Measurements from ENCODE around the gene PCDH9. TPM values are rescaled to one million over a fixed set of nuclear protein-coding genes. Genes with fewer than 3 reads are reported as not detected.
A peak's percentile ranks its signal among the peaks of the same experiment; 100 is the strongest.

The PCDH9 gene
- total and polyA plus RNA-seq, 2 of the 4 experiments (the other 2 are of a cell fraction), result 2.2 to 10.2 TPM

- no peak for ATAC-seq (ENCODE audit: low read depth)
- peak overlapping the region; percentile 23; the same call in 1 of the 2 replicates for H3K18ac ChIP-seq (ENCODE audit: low read depth, low read length)
- no peaks in the 10 kb centered on the region for H3K9me1 ChIP-seq (ENCODE audit: insufficient read depth, low read length)
- no peak overlapping the region for H3K27ac ChIP-seq (ENCODE audit: insufficient read depth, low read length)
- no peak overlapping the region for H3K14ac ChIP-seq (replicated peaks; ENCODE audit: low read depth, low read length)
- WGBS, 2 experiments (ENCODE audit: extremely low coverage in 2 of 2, insufficient read length in 1 of 2), result no CpG with 5 or more reads among the region's 6 CpGs
- CTCF ChIA-PET, result no interaction called here
- H3K9me3 ChIP-seq (ENCODE audit: control insufficient read depth, insufficient read depth, low read length), result no peaks in the 10 kb centered on the region
- H2BK15ac ChIP-seq (ENCODE audit: low read depth, low read length), result no peak overlapping the region
- no peak overlapping the region for H3K23ac ChIP-seq (ENCODE audit: low read depth, low read length)
- no peak overlapping the region for H4K91ac ChIP-seq (ENCODE audit: insufficient read depth, low read depth, low read length)
- DNase-seq, result no peak
- POLR2A ChIA-PET (ENCODE audit: unreplicated experiment), result no interaction called here
- no peak overlapping the region for H2AK9ac ChIP-seq (replicated peaks; ENCODE audit: low read depth, low read length, poor library complexity)
- intact Hi-C loops (cut with micrococcal nuclease), result no loop called here
- no peak overlapping the region for H3K56ac ChIP-seq (ENCODE audit: extremely low read depth, insufficient read depth, low read length)
- 0 out of 2 replicates have a peak overlapping the region, but pooled peaks have one; percentile 29 for H3K4ac ChIP-seq (ENCODE audit: low read depth, low read length)
- in situ Hi-C loops (cut with MboI; ENCODE audit: low sequenced_read_pairs), result no loop called here
- H2AK5ac ChIP-seq (ENCODE audit: low read depth, low read length), result 0 out of 2 replicates have a peak overlapping the region, but pooled peaks have one; percentile 17
- H3K36me3 ChIP-seq (ENCODE audit: control insufficient read depth, insufficient read depth, low read length), result no peaks in the 10 kb centered on the region
- H3K4me2 ChIP-seq (ENCODE audit: low read depth, low read length), result no peak overlapping the region
- no peaks in the 10 kb centered on the region for H4K20me1 ChIP-seq (ENCODE audit: insufficient read depth, low read length)
- H2BK120ac ChIP-seq (ENCODE audit: low read depth, low read length), result no peak overlapping the region
- H2BK20ac ChIP-seq (ENCODE audit: low read depth, low read length), result no peak overlapping the region
- peak overlapping the region; percentile 92 for H2BK5ac ChIP-seq (ENCODE audit: low read depth, low read length, poor library complexity, severe bottlenecking)
- H3K27me3 ChIP-seq (ENCODE audit: control insufficient read depth, insufficient read depth, low read length), result no peaks in the 10 kb centered on the region
- H3K9ac ChIP-seq (ENCODE audit: low read depth, low read length), result no peak overlapping the region
- no peaks in the 10 kb centered on the region for H3K79me1 ChIP-seq (ENCODE audit: low read depth in 1 of 2, low read length in 2 of 2)
- TF ChIP-seq SMC3 (IDR thresholded peaks at IDR 0.05; ENCODE audit: low read depth, low read length) (no peak), CEBPB (IDR thresholded peaks at IDR 0.05; ENCODE audit: low read depth, low read length) (no peak), RCOR1 (IDR thresholded peaks at IDR 0.05; ENCODE audit: insufficient replicate concordance, low read length) (no peak), ELK1 (IDR thresholded peaks at IDR 0.05; ENCODE audit: borderline replicate concordance, low read depth, low read length) (no peak), RFX5 (IDR thresholded peaks at IDR 0.05; ENCODE audit: low read depth, low read length) (no peak), MAZ (IDR thresholded peaks at IDR 0.05; ENCODE audit: borderline replicate concordance, low read depth, low read length) (no peak), RAD21 (IDR thresholded peaks at IDR 0.05; ENCODE audit: low read length) (no peak), BHLHE40 (IDR thresholded peaks at IDR 0.05; ENCODE audit: low read depth, low read length) (no peak), CHD1 (IDR thresholded peaks at IDR 0.05; ENCODE audit: low read depth, low read length) (no peak), MAFK (IDR thresholded peaks at IDR 0.05; ENCODE audit: low read depth, low read length) (no peak), POLR2A (IDR thresholded peaks at IDR 0.05; ENCODE audit: low read depth, low read length) (no peak), MXI1 (IDR thresholded peaks at IDR 0.05; ENCODE audit: borderline replicate concordance, low read depth, low read length) (no peak)
- TF ChIP-seq, protein P1, sequence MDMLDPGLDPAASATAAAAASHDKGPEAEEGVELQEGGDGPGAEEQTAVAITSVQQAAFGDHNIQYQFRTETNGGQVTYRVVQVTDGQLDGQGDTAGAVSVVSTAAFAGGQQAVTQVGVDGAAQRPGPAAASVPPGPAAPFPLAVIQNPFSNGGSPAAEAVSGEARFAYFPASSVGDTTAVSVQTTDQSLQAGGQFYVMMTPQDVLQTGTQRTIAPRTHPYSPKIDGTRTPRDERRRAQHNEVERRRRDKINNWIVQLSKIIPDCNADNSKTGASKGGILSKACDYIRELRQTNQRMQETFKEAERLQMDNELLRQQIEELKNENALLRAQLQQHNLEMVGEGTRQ (IDR thresholded peaks at IDR 0.05; ENCODE audit: low read depth, low read length), result no peak
- TF ChIP-seq, protein P2, sequence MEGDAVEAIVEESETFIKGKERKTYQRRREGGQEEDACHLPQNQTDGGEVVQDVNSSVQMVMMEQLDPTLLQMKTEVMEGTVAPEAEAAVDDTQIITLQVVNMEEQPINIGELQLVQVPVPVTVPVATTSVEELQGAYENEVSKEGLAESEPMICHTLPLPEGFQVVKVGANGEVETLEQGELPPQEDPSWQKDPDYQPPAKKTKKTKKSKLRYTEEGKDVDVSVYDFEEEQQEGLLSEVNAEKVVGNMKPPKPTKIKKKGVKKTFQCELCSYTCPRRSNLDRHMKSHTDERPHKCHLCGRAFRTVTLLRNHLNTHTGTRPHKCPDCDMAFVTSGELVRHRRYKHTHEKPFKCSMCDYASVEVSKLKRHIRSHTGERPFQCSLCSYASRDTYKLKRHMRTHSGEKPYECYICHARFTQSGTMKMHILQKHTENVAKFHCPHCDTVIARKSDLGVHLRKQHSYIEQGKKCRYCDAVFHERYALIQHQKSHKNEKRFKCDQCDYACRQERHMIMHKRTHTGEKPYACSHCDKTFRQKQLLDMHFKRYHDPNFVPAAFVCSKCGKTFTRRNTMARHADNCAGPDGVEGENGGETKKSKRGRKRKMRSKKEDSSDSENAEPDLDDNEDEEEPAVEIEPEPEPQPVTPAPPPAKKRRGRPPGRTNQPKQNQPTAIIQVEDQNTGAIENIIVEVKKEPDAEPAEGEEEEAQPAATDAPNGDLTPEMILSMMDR (conservative IDR thresholded peaks at IDR 0.05; ENCODE audit: low read depth, low read length), result no peak
- H4K8ac ChIP-seq (ENCODE audit: low read depth in 2 of 2, low read length in 2 of 2), result no peak overlapping the region; a peak in 1 of 4 replicates
- peaks cover 3% of the 10 kb centered on the region for H3K4me1 ChIP-seq (ENCODE audit: control insufficient read depth, insufficient read depth, low read length)
- H4K5ac ChIP-seq (ENCODE audit: low read depth, low read length), result no peak overlapping the region; the same call in 1 of the 2 replicates
- BruUV-seq (replicated peaks), result no TSS peak
- no peak overlapping the region for H3K4me3 ChIP-seq (ENCODE audit: insufficient read depth, low read depth, low read length)
- dilution Hi-C loops (cut with HindIII; ENCODE audit: low sequenced_read_pairs, unreplicated experiment), result no loop called here
- no peak overlapping the region for H2AFZ ChIP-seq (replicated peaks; ENCODE audit: low read length, poor library complexity)
Measured at GRCh38 chr13:67122251-67122650, 107.9 kb downstream of the PCDH9 start.

All from IMR-90 (cell line).